ENCODE results near the gene P4HA2.
A peak's percentile ranks its signal among the peaks of the same experiment; 100 is the strongest.

P4HA2 gene

GRCh38 chr5:132250547-132250946 lies 22.9 kb upstream of the P4HA2 start:
- DNase-seq (ENCODE audit: low spot score): no peak

DNA sequence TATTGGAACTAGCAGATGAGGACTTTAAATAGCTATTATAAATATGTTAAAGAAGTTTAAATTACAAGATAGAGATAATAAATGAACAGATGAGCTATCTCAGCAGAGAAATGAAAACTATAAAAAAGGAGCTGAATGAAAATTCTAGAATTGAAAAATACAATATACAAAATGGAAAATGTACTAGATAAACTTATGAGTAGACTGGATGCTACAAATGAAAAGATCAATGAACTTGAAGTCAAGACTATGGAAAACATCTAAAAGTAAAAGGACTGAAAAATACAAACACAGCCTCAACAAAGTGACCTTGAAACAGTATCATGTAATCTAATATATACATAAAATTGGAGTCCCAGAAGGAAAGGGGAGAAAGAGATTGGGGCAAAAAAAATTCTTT lies 19.2 kb upstream of the P4HA2 start:
- no peak for DNase-seq (ENCODE audit: low spot score)

GRCh38 chr5:132245593-132245992 lies 17.9 kb upstream of the P4HA2 start:
- DNase-seq (ENCODE audit: low spot score): no peak

GRCh38 chr5:132243366-132243977 lies 15.8 kb upstream of the P4HA2 start:
- peak; percentile 72 for DNase-seq (ENCODE audit: low spot score)

GRCh38 chr5:132239776-132240175 lies 12.1 kb upstream of the P4HA2 start:
- DNase-seq (ENCODE audit: low spot score): no peak

- DNase-seq (ENCODE audit: low spot score): no peak
These were observed 11.3 kb upstream of the P4HA2 start for GRCh38 chr5:132238901-132239500.

- peak; percentile 66 for DNase-seq (ENCODE audit: low spot score)
These were observed 10.6 kb upstream of the P4HA2 start for GRCh38 chr5:132238169-132238744.

- no peak for DNase-seq (ENCODE audit: low spot score)
These were observed 10.0 kb upstream of the P4HA2 start for GRCh38 chr5:132237670-132238069.

DNA sequence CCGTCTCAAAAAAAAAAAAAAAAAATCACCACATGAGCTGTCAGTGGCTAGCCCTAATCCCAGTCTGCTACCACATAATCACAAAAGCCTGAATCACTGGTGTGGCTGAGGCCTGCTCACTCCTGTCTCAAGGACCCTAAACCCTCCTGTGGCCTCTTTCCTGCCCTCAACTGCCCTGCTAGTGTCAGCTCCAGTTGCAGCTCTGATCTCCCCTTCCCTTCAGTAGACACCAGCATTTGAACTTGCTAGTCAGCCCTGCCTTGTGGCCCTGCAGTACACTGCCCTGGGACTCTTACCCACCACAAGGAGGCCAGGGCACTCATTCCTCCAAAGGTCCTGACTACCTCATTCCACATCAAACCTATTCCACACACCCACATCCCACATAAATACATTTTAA lies 9.5 kb upstream of the P4HA2 start:
- peak; percentile 62 for DNase-seq (ENCODE audit: low spot score)

GRCh38 chr5:132235340-132235739 lies 7.7 kb upstream of the P4HA2 start:
- DNase-seq (ENCODE audit: low spot score): no peak

DNA sequence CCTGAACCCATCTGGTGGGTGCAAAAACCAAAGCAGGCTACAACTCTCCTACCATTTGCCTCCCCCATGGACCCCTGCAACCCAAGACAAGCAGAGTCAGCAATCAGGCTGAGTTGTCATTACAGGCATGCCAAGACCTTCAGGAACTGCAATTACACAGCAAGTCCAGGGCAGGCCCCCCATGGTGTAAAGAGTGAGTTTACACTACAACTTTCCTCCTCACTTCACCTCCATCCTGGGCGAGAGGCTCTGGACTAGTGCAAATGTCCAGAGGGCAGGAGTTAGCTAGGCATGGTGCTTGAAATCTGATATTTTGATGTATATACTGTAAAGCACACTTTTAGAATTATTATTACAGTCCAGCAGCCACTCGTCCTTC lies 7.0 kb upstream of the P4HA2 start:
- DNase-seq (ENCODE audit: low spot score): no peak

DNA sequence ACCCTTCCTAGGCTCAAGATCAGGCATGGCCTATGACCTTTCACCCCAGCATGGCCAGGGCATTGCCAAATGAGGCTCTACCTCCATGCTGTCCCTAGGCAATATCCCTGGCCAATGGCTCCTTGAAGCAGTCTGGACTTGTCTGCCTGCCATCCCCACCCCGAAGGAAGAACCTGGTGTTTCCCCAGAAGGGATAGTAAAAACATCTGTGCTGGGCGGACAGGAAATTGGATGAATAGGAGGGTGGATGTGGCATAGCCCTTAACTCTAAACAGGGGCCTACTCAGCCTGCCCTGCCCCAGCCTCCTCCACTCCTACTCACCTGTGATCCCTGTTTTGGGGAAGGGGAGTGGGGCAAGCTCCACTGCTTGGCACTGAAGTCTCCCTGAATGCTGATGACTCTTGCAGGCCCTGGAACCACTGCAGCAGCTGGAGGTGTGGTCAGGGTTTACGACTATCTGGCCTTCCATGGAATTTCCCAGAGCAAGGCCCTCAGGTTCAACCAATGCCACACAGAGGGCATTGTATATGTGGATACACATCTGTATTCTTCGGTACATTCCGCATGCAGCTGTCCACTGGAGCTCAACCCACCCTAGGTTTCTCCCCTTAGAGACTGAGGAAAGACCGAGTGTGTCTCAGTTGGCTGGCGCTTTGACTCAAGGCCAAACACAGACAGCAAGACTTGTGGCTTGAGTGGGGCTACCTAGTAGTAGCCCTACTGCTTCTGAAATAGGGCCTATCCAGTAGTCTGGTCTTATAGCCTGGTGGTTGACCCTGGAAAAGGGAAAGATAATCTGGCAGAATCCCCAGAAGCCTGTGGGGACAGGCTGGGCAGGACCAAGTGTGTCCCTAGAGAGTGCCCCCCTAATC lies 6.4 kb upstream of the P4HA2 start:
- no peak for DNase-seq (ENCODE audit: low spot score)

GRCh38 chr5:132233081-132233480 lies 5.4 kb upstream of the P4HA2 start:
- no peak for DNase-seq (ENCODE audit: low spot score)

GRCh38 chr5:132232465-132232864 lies 4.8 kb upstream of the P4HA2 start:
- DNase-seq (ENCODE audit: low spot score): no peak

- DNase-seq (ENCODE audit: low spot score): no peak
These were observed 3.2 kb upstream of the P4HA2 start for GRCh38 chr5:132230871-132231270.

GRCh38 chr5:132229236-132229635 lies 1.6 kb upstream of the P4HA2 start:
- DNase-seq (ENCODE audit: low spot score): no peak

DNA sequence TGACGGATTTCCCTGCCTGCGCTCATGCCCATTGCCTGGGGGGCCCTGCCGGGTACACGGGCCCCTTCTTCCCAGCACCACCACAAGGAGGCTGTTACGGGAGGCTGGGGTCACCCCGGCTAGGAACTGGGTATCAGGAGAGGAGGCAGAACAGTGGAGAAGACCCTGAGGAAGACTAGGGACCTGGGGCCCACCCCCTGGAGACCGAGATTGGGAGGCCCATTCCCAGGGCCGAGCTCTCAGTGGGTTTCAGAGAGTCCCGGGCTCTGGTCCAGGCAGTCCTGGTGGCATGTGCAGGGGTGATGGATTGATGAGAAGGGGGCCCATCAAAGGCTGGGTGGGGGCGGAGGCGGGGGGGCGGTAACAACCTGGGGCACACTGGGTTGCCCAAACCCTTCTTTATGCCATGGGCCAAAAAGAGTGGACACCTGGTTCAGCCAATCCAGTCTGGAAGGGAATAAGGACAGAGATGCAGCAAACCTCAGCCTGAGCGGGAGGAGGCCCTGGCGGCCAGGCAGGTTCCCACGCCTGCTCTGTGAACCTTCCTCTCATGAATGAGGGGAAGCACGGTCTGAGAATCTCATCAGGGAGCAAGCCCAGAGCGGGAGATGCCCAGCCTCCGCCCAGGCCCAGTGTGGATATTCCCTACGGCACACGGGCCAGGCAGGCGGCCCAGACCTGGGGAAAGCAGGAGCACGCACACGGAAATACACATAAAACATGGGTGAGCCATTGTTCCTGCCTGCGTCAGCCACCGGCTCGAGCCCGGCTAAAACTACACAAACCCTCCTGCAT lies 785 bp upstream of the P4HA2 start:
- DNase-seq (ENCODE audit: low spot score): no peak

DNA sequence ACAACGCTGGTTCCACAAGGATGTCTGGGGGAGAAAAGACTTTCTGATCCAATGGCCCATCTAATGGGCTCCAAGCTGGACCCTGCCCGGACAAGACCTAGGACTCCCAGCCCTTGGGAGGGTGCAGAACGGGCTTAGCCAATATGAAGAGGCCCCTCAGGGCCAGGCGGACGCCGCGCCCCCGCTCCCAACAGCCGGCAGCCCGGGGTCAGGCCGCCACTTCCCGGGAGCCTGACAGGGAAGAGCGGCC lies 493 bp downstream of the P4HA2 start:
- no peak for DNase-seq (ENCODE audit: low spot score)

DNA sequence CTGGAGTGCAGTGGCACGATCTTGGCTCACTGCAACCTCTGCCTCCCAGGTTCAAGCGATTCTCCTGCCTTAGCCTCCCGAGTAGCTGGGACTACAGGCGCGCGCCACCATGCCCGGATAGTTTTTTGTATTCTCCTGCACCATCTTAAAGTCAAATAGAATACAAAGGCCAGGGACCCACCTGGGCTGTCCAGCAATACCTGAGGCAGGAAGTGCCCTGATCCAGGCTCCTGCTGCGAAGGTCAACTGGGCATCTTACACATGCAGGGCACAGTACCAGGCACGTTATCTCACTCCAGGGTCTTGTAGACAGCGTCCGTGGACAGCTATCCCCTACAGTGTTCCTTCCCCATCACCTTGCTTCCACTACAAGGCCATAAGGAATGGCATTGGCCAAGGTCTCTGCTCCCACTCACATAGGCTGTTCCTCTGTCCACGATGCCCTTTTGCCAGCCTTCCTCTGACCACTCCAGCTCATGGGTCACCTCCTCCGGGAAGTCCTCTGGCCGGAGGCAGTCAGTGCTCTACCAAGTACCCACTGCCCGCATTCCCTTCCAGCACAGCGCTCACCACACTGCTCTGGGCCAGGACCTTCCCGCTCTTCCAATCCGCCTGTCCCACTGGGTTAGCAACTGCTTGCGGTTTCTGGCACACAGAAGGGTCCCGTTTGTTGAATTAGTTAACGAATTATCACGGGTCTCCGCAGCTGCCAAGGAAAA lies 978 bp downstream of the P4HA2 start:
- no peak for DNase-seq (ENCODE audit: low spot score)

- peak; percentile 74 for DNase-seq (ENCODE audit: low spot score)
These were observed 2.3 kb downstream of the P4HA2 start for GRCh38 chr5:132225165-132226032.

DNA sequence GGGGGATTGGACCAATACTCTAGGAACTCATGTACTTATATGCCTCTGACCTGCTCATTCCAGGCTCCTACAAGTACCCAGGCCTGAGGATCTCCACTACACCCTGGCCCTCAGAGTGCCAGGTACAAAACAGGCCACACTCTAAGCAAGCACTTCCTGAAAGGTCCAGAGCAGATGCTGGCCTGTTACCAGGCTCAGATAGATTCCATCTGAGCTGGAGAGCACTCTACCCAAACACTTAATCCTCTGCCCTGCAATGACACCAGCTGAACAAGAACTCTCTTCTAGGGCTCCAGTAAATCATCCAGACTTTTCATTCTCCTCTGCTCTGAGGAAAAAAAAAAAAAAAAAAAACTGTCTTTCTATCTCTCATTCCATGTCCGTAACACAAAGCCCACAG lies 2.9 kb downstream of the P4HA2 start:
- no peak for DNase-seq (ENCODE audit: low spot score)
